ENCODE results near the gene RAB3C.
A peak's percentile ranks its signal among the peaks of the same experiment; 100 is the strongest.

RAB3C gene

GRCh38 chr5:58813855-58814254, 231.0 kb downstream of the RAB3C start:
- TF ChIP-seq PATZ1 (CRISPR knock-in tag; IDR thresholded peaks at IDR 0.05; ENCODE audit: borderline replicate concordance) (no peak), CSDC2 (CRISPR knock-in tag; IDR thresholded peaks at IDR 0.05) (no peak), TSHZ2 (CRISPR knock-in tag; IDR thresholded peaks at IDR 0.05) (no peak), GLIS3 (CRISPR knock-in tag; IDR thresholded peaks at IDR 0.05) (no peak), ZNF70 (CRISPR knock-in tag; IDR thresholded peaks at IDR 0.05) (no peak), PPARA (CRISPR knock-in tag; IDR thresholded peaks at IDR 0.05; ENCODE audit: borderline replicate concordance) (no peak), ZNF565 (CRISPR knock-in tag; conservative IDR thresholded peaks at IDR 0.05; ENCODE audit: low read depth) (no peak), ZC3H10 (CRISPR knock-in tag; IDR thresholded peaks at IDR 0.05) (no peak), OSR1 (CRISPR knock-in tag; IDR thresholded peaks at IDR 0.05) (no peak), SNAI2 (CRISPR knock-in tag; IDR thresholded peaks at IDR 0.05) (no peak), ESRRG (CRISPR knock-in tag; IDR thresholded peaks at IDR 0.05) (no peak), ZFP3 (CRISPR knock-in tag; IDR thresholded peaks at IDR 0.05) (no peak), TOX (CRISPR knock-in tag; IDR thresholded peaks at IDR 0.05; ENCODE audit: borderline replicate concordance) (no peak), ISL1 (CRISPR knock-in tag; IDR thresholded peaks at IDR 0.05) (no peak)
- no peak for ATAC-seq

- no peak for ATAC-seq
- TF ChIP-seq ZFP3 (CRISPR knock-in tag; IDR thresholded peaks at IDR 0.05): no peak
- TF ChIP-seq TCF4 (CRISPR knock-in tag; IDR thresholded peaks at IDR 0.05; ENCODE audit: borderline replicate concordance): peak; percentile 30; the same call in 1 of the 2 replicates
- 0 out of 2 replicates have a peak, but pooled peaks have one; percentile 20 for TF ChIP-seq TSHZ2 (CRISPR knock-in tag; IDR thresholded peaks at IDR 0.05)
Measured at GRCh38 chr5:58816181-58816731, 233.4 kb downstream of the RAB3C start.

- ATAC-seq: no peak
- TF ChIP-seq ZC3H10 (CRISPR knock-in tag; IDR thresholded peaks at IDR 0.05) (no peak), CREB5 (CRISPR knock-in tag; IDR thresholded peaks at IDR 0.05; ENCODE audit: low read depth) (no peak), ZNF8 (CRISPR knock-in tag; IDR thresholded peaks at IDR 0.05) (no peak), GLIS3 (CRISPR knock-in tag; IDR thresholded peaks at IDR 0.05) (no peak), TOX (CRISPR knock-in tag; IDR thresholded peaks at IDR 0.05; ENCODE audit: borderline replicate concordance) (no peak), TCF4 (CRISPR knock-in tag; IDR thresholded peaks at IDR 0.05; ENCODE audit: borderline replicate concordance) (no peak), POU6F1 (CRISPR knock-in tag; IDR thresholded peaks at IDR 0.05; ENCODE audit: borderline replicate concordance, low read depth) (no peak), CSDC2 (CRISPR knock-in tag; IDR thresholded peaks at IDR 0.05) (no peak), ZNF565 (CRISPR knock-in tag; conservative IDR thresholded peaks at IDR 0.05; ENCODE audit: low read depth) (no peak), CSRNP3 (CRISPR knock-in tag; IDR thresholded peaks at IDR 0.05) (no peak), RARB (CRISPR knock-in tag; IDR thresholded peaks at IDR 0.05) (no peak), BACH2 (CRISPR knock-in tag; IDR thresholded peaks at IDR 0.05; ENCODE audit: borderline replicate concordance) (no peak), ESRRG (CRISPR knock-in tag; IDR thresholded peaks at IDR 0.05) (no peak), ISL1 (CRISPR knock-in tag; IDR thresholded peaks at IDR 0.05) (no peak), ZNF70 (CRISPR knock-in tag; IDR thresholded peaks at IDR 0.05) (no peak), ARNTL (CRISPR knock-in tag; IDR thresholded peaks at IDR 0.05; ENCODE audit: borderline replicate concordance, low read depth) (no peak), ZFP3 (CRISPR knock-in tag; IDR thresholded peaks at IDR 0.05) (no peak), OSR1 (CRISPR knock-in tag; IDR thresholded peaks at IDR 0.05) (no peak), ZFP30 (CRISPR knock-in tag; IDR thresholded peaks at IDR 0.05) (no peak), PATZ1 (CRISPR knock-in tag; IDR thresholded peaks at IDR 0.05; ENCODE audit: borderline replicate concordance) (no peak)
Measured at GRCh38 chr5:58818465-58818864, 235.6 kb downstream of the RAB3C start.

Measured in SK-N-SH treated with all-trans-retinoic acid at 6 μM for 48 hours (cell line).